Lower leg skin (tissue), 3 donors: ENCODE data around the gene SMO.
"Not testable (repeated sequence)": the region's sequence is repeated elsewhere in the genome, so short reads cannot be mapped to it uniquely, and the experiment has no call there.

Experiments used
- POLR2A ChIP-seq, 2 donors: fragments of 450-650 bp; IDR thresholded peaks; one replicate each; pipeline ENCODE4 v1.6.1; 2016 to 2017; ENCODE audit warnings: antibody characterized with exemption in 2 of 2, mild to moderate bottlenecking in 1 of 2, moderate library complexity in 1 of 2
- TF ChIP-seq, protein P1 (sequence below), 3 donors: fragments of 450-650 bp; IDR thresholded peaks; one replicate each; pipeline ENCODE4 v1.5.1; 2016; ENCODE audit warnings: antibody characterized with exemption in 3 of 3, mild to moderate bottlenecking in 3 of 3, moderate library complexity in 2 of 3

- TF ChIP-seq, protein P1, sequence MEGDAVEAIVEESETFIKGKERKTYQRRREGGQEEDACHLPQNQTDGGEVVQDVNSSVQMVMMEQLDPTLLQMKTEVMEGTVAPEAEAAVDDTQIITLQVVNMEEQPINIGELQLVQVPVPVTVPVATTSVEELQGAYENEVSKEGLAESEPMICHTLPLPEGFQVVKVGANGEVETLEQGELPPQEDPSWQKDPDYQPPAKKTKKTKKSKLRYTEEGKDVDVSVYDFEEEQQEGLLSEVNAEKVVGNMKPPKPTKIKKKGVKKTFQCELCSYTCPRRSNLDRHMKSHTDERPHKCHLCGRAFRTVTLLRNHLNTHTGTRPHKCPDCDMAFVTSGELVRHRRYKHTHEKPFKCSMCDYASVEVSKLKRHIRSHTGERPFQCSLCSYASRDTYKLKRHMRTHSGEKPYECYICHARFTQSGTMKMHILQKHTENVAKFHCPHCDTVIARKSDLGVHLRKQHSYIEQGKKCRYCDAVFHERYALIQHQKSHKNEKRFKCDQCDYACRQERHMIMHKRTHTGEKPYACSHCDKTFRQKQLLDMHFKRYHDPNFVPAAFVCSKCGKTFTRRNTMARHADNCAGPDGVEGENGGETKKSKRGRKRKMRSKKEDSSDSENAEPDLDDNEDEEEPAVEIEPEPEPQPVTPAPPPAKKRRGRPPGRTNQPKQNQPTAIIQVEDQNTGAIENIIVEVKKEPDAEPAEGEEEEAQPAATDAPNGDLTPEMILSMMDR (IDR thresholded peaks at IDR 0.05), result not testable (repeated sequence)
- TF ChIP-seq POLR2A (IDR thresholded peaks at IDR 0.05), result not testable (repeated sequence)
These were observed 27.8 kb downstream of the SMO start for GRCh38 chr7:129216101-129216715.
